ENCODE results near the gene FBXO36.
"Not testable (repeated sequence)": the region's sequence is repeated elsewhere in the genome, so short reads cannot be mapped to it uniquely, and the experiment has no call there.

The FBXO36 gene

DNA sequence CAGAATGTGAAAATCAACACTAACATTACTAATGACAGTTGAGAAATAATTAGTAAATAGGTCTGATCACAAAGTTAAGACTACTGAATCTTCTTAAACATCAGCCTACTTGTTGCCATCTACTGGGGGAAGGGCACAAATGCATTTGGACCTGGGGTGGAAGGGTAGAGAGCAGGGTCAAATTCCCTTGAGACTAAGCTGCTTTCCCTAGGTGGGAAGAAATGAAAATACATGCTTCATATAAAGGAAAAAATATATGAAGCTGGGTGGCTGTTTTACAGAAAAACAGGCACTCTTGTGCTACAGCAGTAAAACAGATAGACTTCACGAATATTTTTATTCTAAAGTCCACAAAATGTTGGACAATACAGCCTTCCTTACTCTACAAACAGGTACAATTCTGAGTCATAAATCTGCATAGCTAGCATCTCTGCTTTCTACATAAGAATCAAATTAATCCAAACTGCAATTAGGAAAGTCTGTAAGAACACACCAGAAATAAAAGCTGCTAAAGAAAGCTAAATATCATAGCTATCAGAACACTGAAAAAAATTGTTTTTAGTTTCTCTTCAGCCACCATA, 11.4 kb upstream of the FBXO36 start:
- DNase-seq (ENCODE audit: low read depth, low spot score) = no peak

GRCh38 chr2:229914171-229914570, 8.1 kb upstream of the FBXO36 start:
- DNase-seq (ENCODE audit: low read depth, low spot score) = no peak

GRCh38 chr2:229917793-229918192, 4.5 kb upstream of the FBXO36 start:
- no peak for DNase-seq (ENCODE audit: low read depth, low spot score)

DNA sequence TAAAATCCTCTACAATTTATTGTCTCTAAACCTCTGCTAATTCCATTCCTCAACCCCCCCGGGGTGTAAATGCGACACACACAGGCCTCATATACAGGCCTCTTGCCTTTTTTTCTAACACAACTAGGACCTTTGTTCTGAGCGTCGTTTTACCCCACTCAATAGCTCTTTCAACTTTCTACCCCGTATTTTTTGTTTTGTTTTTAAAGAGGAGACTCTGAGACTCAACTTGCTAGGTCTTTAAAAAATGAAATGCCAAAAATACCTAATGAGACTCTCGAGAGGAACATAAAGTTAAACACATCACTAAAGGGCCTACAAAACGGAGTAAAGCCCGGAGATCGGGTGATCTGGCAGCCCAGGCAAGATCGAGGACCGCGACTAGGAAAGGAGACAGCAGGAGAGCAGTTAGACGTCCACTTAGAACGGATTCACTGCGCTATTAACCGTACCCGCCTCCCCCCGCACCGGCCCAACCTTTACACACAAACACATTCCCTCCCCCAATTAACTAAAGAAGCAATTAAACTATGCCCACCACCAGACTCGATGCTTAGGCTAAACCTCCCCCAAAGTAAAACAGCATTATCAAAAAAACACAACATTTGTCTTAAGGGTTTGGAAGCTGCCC, 2.2 kb upstream of the FBXO36 start:
- no peak for DNase-seq (ENCODE audit: low read depth, low spot score)

GRCh38 chr2:229921101-229921891, 1.0 kb upstream of the FBXO36 start:
- DNase-seq (ENCODE audit: low read depth, low spot score) = no peak

- DNase-seq (ENCODE audit: low read depth, low spot score) = peak; percentile 97
Observed at GRCh38 chr2:229921892-229922448, 333 bp upstream of the FBXO36 start, which contains the start of gene TRIP12. TRIP12 (minus strand) TSS chr2:229922009; CDS start chr2:229880079, 41,930 bp downstream.

- DNase-seq (ENCODE audit: low read depth, low spot score) = not testable (repeated sequence)
Observed at GRCh38 chr2:229924541-229924940, 2.2 kb downstream of the FBXO36 start.

GRCh38 chr2:229925201-229925600, 2.9 kb downstream of the FBXO36 start:
- no peak for DNase-seq (ENCODE audit: low read depth, low spot score)

DNA sequence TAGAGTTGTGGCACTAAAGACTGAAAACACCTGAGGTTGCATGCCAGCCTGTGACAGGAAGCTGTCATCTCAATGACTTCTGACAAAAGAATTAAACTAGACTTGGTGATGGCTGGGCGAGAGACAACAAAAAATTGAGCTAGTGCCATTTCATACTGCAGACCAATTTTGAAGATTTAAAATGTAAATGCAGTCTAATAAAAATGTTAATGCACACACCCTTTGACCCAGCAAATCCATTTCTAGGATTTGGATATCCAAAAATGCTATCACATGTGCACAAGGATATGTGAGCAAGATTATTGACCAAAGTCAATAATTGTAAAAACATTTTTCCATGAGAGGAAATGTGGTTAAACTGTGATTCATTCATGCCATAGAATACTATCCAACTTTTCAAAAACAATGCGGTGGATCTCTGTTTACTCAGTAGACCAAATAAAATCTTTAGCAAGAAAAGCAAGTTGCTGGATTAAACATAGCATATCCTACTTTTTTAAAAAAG, 5.6 kb downstream of the FBXO36 start:
- DNase-seq (ENCODE audit: low read depth, low spot score) = no peak

DNA sequence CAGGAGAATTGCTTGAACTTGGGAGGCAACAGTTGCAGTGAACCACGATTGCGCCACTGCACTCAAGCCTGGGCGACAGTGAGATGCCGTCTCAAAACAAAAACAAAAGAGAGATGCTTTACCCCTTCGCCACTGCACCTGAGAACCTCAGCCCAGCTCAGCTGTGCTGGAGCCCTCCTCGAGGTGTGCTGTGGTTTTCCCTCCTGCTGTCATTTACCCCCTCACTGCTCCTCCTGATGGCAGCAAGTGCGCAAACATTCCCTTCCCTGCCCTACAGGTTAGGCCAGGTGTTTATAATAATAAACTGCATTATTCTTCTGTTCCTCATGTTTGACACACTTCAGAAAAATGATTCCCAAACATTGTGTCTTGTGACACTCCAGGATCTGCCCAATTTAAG, 8.4 kb downstream of the FBXO36 start:
- DNase-seq (ENCODE audit: low read depth, low spot score) = no peak

DNA sequence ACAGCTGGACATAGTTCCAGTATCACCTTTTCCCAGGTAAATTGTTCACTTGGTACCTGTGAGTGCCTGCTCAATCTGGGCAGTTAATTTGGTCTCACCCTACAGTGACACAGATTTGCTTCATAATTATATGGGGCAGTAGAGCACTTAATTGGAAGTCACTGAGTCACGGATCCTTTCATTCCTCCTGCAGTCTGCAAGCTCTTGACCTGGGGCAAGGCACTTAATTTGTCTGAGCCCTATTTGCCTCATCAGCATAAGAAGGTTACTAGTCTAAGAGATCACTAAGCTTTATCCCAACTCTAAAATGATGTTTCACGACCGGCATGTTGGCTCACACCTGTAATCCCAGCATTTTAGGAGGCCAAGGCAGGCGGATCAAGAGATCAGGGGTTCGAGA, 8.9 kb downstream of the FBXO36 start:
- DNase-seq (ENCODE audit: low read depth, low spot score) = no peak

DNA sequence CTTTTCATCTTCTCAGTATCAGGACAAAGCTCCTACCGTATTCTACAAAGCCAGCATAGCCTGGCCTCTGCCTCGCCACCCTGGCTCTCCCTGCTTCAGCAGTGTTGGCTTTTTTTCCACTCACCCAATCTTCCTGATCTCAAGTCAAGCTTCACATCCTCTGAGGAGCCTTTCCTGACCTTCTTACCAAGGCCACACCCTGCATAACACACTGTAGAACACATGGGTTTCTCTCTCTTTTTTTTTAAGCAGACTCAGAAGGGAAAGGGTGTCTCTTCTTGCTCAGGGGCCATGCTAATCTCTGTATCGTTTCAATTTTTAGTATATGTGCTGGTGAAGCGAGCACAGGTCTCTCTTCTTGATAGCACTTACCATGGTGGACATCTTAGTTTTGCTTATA, 15.2 kb downstream of the FBXO36 start:
- no peak for DNase-seq (ENCODE audit: low read depth, low spot score)

- no peak for DNase-seq (ENCODE audit: low read depth, low spot score)
Observed at GRCh38 chr2:229942671-229943070, 20.4 kb downstream of the FBXO36 start.

- DNase-seq (ENCODE audit: low read depth, low spot score) = no peak
Observed at GRCh38 chr2:229943171-229943570, 20.9 kb downstream of the FBXO36 start.

DNA sequence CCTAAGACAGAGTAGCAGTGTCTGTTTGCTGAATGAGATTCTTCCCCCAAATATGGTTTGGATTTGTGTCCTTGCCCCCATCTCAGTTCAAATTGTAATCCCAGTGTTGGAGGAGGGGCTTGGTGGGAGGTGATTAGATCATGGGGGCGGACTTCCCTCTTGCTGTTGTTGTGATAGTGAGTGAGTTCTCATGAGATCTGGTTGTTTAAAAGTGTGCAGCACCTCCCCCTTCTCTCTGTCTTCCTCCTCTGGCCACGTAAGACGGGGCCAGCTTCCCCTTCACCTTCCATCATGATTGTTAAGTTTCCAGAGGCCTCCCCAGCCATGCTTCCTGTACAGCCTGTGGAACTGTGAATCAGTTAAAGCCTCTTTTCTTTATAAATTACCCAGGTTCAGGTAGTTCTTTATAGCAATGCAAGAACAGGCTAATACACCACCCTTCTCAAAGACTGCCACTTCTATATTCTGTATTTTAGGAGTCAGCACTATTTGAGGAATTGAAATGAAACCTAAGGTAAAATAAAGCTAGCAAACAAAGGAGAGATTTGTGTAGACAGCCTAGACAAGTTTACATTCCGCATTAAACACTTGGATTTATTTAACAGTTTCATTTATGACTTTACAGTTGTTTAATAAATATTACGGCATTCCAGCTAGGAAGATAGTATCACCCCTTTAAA, 21.6 kb downstream of the FBXO36 start:
- no peak for DNase-seq (ENCODE audit: low read depth, low spot score)

GRCh38 chr2:229945975-229946374, 23.7 kb downstream of the FBXO36 start:
- DNase-seq (ENCODE audit: low read depth, low spot score) = no peak

DNA sequence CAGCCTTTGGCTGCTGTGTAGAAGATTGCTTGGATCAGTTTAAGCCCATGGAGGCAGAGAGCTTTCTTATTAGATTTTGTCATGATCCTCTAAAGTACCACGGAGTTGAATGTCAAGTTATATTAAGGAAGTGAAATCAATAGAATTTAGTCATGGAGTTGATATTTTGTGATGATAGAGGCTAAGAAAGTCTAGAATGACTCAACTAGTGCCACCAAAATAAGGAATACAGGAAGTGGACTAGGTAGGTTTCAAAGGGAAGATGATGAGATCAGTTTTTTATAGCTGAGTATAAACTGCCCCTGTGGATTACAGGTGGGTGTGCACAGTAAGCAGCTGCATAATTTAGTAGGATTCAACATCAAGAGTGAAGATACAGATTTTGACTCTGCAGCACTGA, 25.2 kb downstream of the FBXO36 start:
- no peak for DNase-seq (ENCODE audit: low read depth, low spot score)

GRCh38 chr2:229952256-229952835, 30.0 kb downstream of the FBXO36 start:
- DNase-seq (ENCODE audit: low read depth, low spot score) = no peak

GRCh38 chr2:229955663-229956062, 33.4 kb downstream of the FBXO36 start:
- DNase-seq (ENCODE audit: low read depth, low spot score) = no peak

DNA sequence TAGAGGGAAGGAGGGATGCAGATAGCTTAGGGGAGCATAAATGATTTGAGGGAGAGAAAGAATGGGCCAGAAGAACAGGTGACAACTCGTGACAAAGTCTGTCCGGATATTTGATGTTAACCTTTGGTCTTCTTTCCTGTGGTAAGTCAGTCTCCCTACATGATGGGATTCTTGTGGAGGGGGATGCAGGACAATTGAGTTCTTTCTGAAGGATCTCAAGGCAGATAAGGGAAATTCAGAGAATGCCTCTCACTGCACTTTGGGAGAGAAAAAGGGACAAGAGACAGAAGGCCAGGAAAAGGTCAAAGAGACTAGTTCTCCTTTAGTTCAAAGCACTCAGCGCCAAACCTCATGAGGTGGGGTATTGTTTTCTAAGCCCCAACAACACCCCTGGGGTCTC, 34.2 kb downstream of the FBXO36 start:
- no peak for DNase-seq (ENCODE audit: low read depth, low spot score)

- DNase-seq (ENCODE audit: low read depth, low spot score) = not testable (repeated sequence)
Observed at GRCh38 chr2:229963596-229963995, 41.3 kb downstream of the FBXO36 start.
